Measurements from ENCODE around the gene TMBIM4. TPM values are rescaled to one million over a fixed set of nuclear protein-coding genes. Genes with fewer than 3 reads are reported as not detected.

Gene TMBIM4
- total and polyA plus RNA-seq, 2 experiments from 2014 or later: 59.6 to 63.6 TPM

DNA sequence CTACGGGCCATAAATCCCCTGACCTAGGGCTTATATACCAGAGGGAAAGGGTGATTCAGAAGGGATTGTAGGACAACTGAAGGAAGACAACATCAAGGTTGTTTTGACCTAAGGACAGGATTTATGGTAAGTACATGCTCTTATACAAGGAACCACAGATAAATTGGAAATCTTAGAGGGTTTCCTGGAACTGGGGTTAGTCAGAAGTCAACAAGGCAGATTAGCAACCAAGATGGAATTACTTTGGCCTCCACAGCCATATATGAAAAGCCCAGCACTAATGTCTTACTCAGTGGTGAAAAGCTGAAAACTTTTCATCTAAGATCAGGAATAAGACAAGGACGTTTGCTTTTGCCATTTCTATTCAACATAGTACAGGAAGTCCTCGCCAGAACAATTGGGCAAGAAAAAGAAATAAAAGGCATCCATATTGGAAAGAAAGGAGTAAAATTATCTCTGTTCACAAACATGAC is 5.4 kb downstream of the TMBIM4 start:
- H3K9me3 Mint-ChIP-seq: peaks cover 14% of the 10 kb centered on the region; the same call in 2 of the 3 replicates

More for the DNA sequence above, 5.4 kb downstream of the TMBIM4 start:
- H3K27me3 Mint-ChIP-seq (ENCODE audit: insufficient read depth, low read depth, poor library complexity): no peaks in the 10 kb centered on the region
- Histone ChIP-seq H3K79me2 (replicated peaks; ENCODE audit: insufficient read depth) (peaks cover 75% of the 10 kb centered on the region), H3K27ac (ENCODE audit: low read depth) (no peak overlapping the region), H2AFZ (no peak overlapping the region), H3K4me3 (no peak overlapping the region), H3F3A (replicated peaks; ENCODE audit: low read depth) (no peaks in the 10 kb centered on the region; the same call in 1 of the 2 replicates), H4K20me1 (replicated peaks; ENCODE audit: insufficient read depth) (no peaks in the 10 kb centered on the region), H3K9me2 (ENCODE audit: insufficient read depth) (no peaks in the 10 kb centered on the region), H3K36me3 (ENCODE audit: insufficient read depth) (no peaks in the 10 kb centered on the region), H3K4me1 (ENCODE audit: insufficient read depth) (no peaks in the 10 kb centered on the region), H3K4me2 (no peak overlapping the region), H3K27me3 (ENCODE audit: insufficient read depth) (no peaks in the 10 kb centered on the region)
- ATAC-seq (no peak), DNase-seq (ENCODE audit: low spot score) (no peak)
- TF ChIP-seq, protein P1, sequence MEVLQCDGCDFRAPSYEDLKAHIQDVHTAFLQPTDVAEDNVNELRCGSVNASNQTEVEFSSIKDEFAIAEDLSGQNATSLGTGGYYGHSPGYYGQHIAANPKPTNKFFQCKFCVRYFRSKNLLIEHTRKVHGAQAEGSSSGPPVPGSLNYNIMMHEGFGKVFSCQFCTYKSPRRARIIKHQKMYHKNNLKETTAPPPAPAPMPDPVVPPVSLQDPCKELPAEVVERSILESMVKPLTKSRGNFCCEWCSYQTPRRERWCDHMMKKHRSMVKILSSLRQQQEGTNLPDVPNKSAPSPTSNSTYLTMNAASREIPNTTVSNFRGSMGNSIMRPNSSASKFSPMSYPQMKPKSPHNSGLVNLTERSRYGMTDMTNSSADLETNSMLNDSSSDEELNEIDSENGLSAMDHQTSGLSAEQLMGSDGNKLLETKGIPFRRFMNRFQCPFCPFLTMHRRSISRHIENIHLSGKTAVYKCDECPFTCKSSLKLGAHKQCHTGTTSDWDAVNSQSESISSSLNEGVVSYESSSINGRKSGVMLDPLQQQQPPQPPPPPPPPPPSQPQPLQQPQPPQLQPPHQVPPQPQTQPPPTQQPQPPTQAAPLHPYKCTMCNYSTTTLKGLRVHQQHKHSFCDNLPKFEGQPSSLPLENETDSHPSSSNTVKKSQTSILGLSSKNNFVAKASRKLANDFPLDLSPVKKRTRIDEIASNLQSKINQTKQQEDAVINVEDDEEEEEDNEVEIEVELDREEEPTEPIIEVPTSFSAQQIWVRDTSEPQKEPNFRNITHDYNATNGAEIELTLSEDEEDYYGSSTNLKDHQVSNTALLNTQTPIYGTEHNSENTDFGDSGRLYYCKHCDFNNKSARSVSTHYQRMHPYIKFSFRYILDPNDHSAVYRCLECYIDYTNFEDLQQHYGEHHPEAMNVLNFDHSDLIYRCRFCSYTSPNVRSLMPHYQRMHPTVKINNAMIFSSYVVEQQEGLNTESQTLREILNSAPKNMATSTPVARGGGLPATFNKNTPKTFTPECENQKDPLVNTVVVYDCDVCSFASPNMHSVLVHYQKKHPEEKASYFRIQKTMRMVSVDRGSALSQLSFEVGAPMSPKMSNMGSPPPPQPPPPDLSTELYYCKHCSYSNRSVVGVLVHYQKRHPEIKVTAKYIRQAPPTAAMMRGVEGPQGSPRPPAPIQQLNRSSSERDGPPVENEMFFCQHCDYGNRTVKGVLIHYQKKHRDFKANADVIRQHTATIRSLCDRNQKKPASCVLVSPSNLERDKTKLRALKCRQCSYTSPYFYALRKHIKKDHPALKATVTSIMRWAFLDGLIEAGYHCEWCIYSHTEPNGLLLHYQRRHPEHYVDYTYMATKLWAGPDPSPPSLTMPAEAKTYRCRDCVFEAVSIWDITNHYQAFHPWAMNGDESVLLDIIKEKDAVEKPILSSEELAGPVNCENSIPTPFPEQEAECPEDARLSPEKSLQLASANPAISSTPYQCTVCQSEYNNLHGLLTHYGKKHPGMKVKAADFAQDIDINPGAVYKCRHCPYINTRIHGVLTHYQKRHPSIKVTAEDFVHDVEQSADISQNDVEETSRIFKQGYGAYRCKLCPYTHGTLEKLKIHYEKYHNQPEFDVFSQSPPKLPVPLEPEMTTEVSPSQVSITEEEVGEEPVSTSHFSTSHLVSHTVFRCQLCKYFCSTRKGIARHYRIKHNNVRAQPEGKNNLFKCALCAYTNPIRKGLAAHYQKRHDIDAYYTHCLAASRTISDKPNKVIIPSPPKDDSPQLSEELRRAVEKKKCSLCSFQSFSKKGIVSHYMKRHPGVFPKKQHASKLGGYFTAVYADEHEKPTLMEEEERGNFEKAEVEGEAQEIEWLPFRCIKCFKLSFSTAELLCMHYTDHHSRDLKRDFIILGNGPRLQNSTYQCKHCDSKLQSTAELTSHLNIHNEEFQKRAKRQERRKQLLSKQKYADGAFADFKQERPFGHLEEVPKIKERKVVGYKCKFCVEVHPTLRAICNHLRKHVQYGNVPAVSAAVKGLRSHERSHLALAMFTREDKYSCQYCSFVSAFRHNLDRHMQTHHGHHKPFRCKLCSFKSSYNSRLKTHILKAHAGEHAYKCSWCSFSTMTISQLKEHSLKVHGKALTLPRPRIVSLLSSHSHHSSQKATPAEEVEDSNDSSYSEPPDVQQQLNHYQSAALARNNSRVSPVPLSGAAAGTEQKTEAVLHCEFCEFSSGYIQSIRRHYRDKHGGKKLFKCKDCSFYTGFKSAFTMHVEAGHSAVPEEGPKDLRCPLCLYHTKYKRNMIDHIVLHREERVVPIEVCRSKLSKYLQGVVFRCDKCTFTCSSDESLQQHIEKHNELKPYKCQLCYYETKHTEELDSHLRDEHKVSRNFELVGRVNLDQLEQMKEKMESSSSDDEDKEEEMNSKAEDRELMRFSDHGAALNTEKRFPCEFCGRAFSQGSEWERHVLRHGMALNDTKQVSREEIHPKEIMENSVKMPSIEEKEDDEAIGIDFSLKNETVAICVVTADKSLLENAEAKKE (CRISPR knock-in tag; IDR thresholded peaks at IDR 0.05): no peak
- no peak for TF ChIP-seq CREB1 (CRISPR knock-in tag; IDR thresholded peaks at IDR 0.05; ENCODE audit: low read depth)
- TF ChIP-seq EZH2 (IDR thresholded peaks at IDR 0.05; ENCODE audit: low read depth, unreplicated experiment): no peak
- TF ChIP-seq ZNF114 (CRISPR knock-in tag; IDR thresholded peaks at IDR 0.05): no peak
- TF ChIP-seq EZH2phosphoT487 (IDR thresholded peaks at IDR 0.05; ENCODE audit: unreplicated experiment): no peak
- TF ChIP-seq, protein P2, sequence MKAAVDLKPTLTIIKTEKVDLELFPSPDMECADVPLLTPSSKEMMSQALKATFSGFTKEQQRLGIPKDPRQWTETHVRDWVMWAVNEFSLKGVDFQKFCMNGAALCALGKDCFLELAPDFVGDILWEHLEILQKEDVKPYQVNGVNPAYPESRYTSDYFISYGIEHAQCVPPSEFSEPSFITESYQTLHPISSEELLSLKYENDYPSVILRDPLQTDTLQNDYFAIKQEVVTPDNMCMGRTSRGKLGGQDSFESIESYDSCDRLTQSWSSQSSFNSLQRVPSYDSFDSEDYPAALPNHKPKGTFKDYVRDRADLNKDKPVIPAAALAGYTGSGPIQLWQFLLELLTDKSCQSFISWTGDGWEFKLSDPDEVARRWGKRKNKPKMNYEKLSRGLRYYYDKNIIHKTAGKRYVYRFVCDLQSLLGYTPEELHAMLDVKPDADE (IDR thresholded peaks at IDR 0.05): no peak
- TF ChIP-seq STAT1 (IDR thresholded peaks at IDR 0.05; ENCODE audit: unreplicated experiment): no peak
- TF ChIP-seq, protein P3, sequence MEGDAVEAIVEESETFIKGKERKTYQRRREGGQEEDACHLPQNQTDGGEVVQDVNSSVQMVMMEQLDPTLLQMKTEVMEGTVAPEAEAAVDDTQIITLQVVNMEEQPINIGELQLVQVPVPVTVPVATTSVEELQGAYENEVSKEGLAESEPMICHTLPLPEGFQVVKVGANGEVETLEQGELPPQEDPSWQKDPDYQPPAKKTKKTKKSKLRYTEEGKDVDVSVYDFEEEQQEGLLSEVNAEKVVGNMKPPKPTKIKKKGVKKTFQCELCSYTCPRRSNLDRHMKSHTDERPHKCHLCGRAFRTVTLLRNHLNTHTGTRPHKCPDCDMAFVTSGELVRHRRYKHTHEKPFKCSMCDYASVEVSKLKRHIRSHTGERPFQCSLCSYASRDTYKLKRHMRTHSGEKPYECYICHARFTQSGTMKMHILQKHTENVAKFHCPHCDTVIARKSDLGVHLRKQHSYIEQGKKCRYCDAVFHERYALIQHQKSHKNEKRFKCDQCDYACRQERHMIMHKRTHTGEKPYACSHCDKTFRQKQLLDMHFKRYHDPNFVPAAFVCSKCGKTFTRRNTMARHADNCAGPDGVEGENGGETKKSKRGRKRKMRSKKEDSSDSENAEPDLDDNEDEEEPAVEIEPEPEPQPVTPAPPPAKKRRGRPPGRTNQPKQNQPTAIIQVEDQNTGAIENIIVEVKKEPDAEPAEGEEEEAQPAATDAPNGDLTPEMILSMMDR (conservative IDR thresholded peaks at IDR 0.05; ENCODE audit: low read depth in 2 of 2): no peak
- no peak for TF ChIP-seq ZNF331 (CRISPR knock-in tag; IDR thresholded peaks at IDR 0.05; ENCODE audit: low read depth)
- TF ChIP-seq POLR2AphosphoS5 (IDR thresholded peaks at IDR 0.05; ENCODE audit: low read depth): no peak
- TF ChIP-seq, protein P4, sequence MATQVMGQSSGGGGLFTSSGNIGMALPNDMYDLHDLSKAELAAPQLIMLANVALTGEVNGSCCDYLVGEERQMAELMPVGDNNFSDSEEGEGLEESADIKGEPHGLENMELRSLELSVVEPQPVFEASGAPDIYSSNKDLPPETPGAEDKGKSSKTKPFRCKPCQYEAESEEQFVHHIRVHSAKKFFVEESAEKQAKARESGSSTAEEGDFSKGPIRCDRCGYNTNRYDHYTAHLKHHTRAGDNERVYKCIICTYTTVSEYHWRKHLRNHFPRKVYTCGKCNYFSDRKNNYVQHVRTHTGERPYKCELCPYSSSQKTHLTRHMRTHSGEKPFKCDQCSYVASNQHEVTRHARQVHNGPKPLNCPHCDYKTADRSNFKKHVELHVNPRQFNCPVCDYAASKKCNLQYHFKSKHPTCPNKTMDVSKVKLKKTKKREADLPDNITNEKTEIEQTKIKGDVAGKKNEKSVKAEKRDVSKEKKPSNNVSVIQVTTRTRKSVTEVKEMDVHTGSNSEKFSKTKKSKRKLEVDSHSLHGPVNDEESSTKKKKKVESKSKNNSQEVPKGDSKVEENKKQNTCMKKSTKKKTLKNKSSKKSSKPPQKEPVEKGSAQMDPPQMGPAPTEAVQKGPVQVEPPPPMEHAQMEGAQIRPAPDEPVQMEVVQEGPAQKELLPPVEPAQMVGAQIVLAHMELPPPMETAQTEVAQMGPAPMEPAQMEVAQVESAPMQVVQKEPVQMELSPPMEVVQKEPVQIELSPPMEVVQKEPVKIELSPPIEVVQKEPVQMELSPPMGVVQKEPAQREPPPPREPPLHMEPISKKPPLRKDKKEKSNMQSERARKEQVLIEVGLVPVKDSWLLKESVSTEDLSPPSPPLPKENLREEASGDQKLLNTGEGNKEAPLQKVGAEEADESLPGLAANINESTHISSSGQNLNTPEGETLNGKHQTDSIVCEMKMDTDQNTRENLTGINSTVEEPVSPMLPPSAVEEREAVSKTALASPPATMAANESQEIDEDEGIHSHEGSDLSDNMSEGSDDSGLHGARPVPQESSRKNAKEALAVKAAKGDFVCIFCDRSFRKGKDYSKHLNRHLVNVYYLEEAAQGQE (IDR thresholded peaks at IDR 0.05; ENCODE audit: unreplicated experiment): no peak
- no peak for TF ChIP-seq NANOG (IDR thresholded peaks at IDR 0.05; ENCODE audit: borderline replicate concordance)
- no peak overlapping the region for H3K4me3 Mint-ChIP-seq
- no peak overlapping the region for H3K27ac Mint-ChIP-seq
- peaks cover 29% of the 10 kb centered on the region for H3K36me3 Mint-ChIP-seq (ENCODE audit: low read depth)
- H3K4me1 Mint-ChIP-seq: peaks cover 10% of the 10 kb centered on the region; the same call in 2 of the 3 replicates
